ENCODE data around the gene ETFRF1.

DNA sequence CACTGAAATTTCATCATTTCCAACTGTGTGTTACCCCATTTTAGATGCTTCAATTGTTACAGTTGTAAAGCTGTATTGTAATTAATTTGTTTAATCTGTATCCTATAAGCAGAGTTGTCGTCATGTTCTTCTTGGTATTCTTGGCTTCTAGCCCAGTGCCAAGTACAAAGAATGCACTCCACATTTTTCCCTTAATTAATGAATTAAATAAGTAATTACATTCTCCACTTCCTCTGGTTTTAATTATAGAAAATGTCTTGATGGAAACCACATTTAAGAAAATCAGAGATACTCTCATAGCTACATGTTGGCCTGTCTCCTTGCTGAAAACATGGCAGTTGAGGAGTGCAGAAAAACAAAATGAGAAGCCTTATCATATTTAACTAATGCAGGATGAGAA is 823 bp upstream of the ETFRF1 start:
- no peak for TF ChIP-seq CBX5 (IDR thresholded peaks at IDR 0.05; ENCODE audit: low read depth, low read length)
- TF ChIP-seq CHD2 (IDR thresholded peaks at IDR 0.05; ENCODE audit: low read length): no peak
- TF ChIP-seq RBBP5 (IDR thresholded peaks at IDR 0.05; ENCODE audit: borderline replicate concordance, low read depth, low read length): no peak
- no peak for TF ChIP-seq MAX (IDR thresholded peaks at IDR 0.05)
- no peak for TF ChIP-seq TEAD4 (IDR thresholded peaks at IDR 0.05; ENCODE audit: low read depth, low read length)
- TF ChIP-seq EZH2 (IDR thresholded peaks at IDR 0.05; ENCODE audit: low read depth, low read length, severe bottlenecking): no peak
- no peak for TF ChIP-seq KDM1A (IDR thresholded peaks at IDR 0.05; ENCODE audit: borderline replicate concordance, low read length)

Data from H1 (cell line).